Measurements from ENCODE around the gene FN1.

DNA sequence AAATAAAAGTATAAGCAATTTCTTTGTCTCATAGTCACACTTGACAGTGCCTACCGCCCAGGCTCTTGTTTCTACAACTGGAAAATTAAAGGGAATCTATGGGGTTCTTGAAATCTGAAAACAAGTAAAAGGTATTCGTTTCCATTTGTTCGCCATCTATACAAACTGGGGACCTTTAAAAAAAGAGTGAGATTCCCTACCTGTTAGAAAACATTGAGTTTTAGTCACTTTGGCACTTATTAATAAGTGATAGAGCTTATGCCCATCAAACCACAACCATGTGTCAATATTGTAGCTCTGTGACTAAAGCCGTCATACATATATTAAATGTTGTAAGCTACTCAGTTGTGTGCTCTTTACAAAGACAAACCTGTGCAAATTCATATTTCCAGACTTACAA lies 13.2 kb downstream of the FN1 start:
- TF ChIP-seq YY1 (IDR thresholded peaks at IDR 0.05; ENCODE audit: low read depth, low read length) (no peak), ASH2L (IDR thresholded peaks at IDR 0.05; ENCODE audit: low read length) (no peak), POLR2AphosphoS5 (IDR thresholded peaks at IDR 0.05; ENCODE audit: low read depth, low read length) (no peak), RXRA (IDR thresholded peaks at IDR 0.05; ENCODE audit: insufficient read depth, low read depth, low read length) (no peak), TCF12 (IDR thresholded peaks at IDR 0.05; ENCODE audit: low read depth, low read length) (no peak), HDAC6 (IDR thresholded peaks at IDR 0.05; ENCODE audit: low read depth, low read length) (no peak), RAD21 (IDR thresholded peaks at IDR 0.05 in 1 of 2, conservative IDR thresholded peaks at IDR 0.05 in 1 of 2; ENCODE audit: low read depth in 2 of 2, low read length in 2 of 2) (no peak), BACH1 (IDR thresholded peaks at IDR 0.05; ENCODE audit: low read length) (no peak), NRF1 (IDR thresholded peaks at IDR 0.05; ENCODE audit: low read depth, low read length) (no peak)
- TF ChIP-seq, protein P1, sequence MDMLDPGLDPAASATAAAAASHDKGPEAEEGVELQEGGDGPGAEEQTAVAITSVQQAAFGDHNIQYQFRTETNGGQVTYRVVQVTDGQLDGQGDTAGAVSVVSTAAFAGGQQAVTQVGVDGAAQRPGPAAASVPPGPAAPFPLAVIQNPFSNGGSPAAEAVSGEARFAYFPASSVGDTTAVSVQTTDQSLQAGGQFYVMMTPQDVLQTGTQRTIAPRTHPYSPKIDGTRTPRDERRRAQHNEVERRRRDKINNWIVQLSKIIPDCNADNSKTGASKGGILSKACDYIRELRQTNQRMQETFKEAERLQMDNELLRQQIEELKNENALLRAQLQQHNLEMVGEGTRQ (IDR thresholded peaks at IDR 0.05; ENCODE audit: low read length) = no peak
- TF ChIP-seq, protein P2, sequence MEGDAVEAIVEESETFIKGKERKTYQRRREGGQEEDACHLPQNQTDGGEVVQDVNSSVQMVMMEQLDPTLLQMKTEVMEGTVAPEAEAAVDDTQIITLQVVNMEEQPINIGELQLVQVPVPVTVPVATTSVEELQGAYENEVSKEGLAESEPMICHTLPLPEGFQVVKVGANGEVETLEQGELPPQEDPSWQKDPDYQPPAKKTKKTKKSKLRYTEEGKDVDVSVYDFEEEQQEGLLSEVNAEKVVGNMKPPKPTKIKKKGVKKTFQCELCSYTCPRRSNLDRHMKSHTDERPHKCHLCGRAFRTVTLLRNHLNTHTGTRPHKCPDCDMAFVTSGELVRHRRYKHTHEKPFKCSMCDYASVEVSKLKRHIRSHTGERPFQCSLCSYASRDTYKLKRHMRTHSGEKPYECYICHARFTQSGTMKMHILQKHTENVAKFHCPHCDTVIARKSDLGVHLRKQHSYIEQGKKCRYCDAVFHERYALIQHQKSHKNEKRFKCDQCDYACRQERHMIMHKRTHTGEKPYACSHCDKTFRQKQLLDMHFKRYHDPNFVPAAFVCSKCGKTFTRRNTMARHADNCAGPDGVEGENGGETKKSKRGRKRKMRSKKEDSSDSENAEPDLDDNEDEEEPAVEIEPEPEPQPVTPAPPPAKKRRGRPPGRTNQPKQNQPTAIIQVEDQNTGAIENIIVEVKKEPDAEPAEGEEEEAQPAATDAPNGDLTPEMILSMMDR (IDR thresholded peaks at IDR 0.05; ENCODE audit: control extremely low read depth in 1 of 3, insufficient read depth in 1 of 3, low read depth in 1 of 3, low read length in 3 of 3) = no peak
- TF ChIP-seq, protein P3, sequence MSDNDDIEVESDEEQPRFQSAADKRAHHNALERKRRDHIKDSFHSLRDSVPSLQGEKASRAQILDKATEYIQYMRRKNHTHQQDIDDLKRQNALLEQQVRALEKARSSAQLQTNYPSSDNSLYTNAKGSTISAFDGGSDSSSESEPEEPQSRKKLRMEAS (IDR thresholded peaks at IDR 0.05) = no peak
- TF ChIP-seq, protein P4, sequence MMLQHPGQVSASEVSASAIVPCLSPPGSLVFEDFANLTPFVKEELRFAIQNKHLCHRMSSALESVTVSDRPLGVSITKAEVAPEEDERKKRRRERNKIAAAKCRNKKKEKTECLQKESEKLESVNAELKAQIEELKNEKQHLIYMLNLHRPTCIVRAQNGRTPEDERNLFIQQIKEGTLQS (IDR thresholded peaks at IDR 0.05; ENCODE audit: insufficient read depth, low read depth, low read length) = no peak
